Measurements from ENCODE around the gene TPD52L1.
"Not testable (repeated sequence)": the region's sequence is repeated elsewhere in the genome, so short reads cannot be mapped to it uniquely, and the experiment has no call there.

The TPD52L1 gene

DNA sequence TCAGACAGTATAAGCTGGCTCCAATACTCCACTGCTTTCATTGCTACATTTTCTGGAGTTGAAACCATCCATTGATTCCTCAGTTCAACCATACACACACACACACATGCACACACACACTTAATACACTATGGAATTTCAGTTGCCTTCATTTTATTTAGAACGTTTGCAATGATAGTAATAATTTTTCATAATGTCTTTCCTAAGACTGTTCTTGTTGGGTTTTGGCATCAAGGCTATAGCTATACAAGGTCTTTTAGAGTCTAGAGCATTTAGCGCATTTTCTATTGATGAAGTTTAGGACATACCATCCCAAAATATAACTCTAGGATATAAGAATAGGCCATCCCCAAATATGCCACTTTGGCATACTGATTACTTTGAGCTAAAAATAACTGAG lies 15.5 kb upstream of the TPD52L1 start:
- no peak for FAIRE-seq
- no peak for DNase-seq (ENCODE audit: extremely low spot score, insufficient read length, low read depth)

DNA sequence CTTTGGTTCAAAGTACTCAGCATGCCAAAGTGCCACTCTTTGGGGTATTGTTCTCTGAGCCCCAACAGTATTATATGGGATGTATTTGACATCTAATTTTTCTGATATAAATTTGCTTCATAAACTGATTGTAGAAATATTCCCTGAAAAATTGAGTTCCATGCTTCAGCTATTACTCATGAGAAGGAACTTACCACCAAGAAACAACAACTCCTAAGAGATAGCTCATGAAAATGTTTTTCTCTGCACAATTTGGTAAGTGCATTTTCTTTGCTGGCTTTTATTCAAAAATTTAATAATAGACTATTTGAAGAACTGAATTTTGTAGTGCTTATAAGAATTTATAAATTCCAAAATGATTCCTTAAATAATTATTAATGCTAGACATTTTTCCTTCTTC lies 12.8 kb upstream of the TPD52L1 start:
- DNase-seq (ENCODE audit: extremely low spot score, insufficient read length, low read depth), result no peak
- FAIRE-seq, result no peak

DNA sequence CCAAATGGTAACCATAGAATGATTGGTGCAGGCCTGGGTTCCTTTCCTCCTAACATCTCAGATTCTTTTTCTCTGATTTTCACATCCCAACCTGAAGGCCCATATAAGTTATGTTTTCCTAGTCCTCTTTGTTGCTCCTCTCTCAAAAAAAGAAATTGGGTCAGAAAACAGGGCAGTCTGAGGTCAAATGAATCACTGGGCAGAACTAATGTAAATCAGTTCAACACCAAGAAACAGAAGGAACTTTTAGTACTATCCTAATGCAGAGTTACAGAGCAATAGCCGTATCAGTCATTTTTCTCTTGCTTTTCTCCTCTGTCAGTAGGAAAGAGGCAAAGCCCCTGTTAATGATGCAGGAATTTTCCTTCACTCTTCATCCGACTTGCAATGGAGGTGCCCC lies 11.0 kb upstream of the TPD52L1 start:
- FAIRE-seq (no peak), DNase-seq (ENCODE audit: extremely low spot score, insufficient read length, low read depth) (no peak)

DNA sequence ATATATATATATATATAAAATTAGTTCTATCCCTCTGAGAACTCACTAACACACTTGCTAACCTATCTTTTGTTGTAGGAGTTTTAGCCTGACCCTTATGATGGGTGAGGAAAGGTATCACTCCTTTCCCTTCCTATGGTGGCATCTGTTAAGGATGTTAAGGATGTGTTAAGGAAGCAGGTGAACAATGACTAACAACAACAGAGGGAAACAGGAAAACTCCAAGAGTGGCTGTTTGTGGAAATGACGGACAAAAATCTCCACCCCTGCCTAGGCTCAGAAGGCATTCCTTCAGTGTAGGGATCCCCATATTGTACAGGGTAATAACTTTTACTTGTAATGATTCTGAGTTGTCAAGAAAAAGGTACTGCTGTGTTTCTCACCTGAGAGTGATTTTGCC lies 8.8 kb upstream of the TPD52L1 start:
- DNase-seq (ENCODE audit: extremely low spot score, insufficient read length, low read depth) (no peak), FAIRE-seq (no peak)

DNA sequence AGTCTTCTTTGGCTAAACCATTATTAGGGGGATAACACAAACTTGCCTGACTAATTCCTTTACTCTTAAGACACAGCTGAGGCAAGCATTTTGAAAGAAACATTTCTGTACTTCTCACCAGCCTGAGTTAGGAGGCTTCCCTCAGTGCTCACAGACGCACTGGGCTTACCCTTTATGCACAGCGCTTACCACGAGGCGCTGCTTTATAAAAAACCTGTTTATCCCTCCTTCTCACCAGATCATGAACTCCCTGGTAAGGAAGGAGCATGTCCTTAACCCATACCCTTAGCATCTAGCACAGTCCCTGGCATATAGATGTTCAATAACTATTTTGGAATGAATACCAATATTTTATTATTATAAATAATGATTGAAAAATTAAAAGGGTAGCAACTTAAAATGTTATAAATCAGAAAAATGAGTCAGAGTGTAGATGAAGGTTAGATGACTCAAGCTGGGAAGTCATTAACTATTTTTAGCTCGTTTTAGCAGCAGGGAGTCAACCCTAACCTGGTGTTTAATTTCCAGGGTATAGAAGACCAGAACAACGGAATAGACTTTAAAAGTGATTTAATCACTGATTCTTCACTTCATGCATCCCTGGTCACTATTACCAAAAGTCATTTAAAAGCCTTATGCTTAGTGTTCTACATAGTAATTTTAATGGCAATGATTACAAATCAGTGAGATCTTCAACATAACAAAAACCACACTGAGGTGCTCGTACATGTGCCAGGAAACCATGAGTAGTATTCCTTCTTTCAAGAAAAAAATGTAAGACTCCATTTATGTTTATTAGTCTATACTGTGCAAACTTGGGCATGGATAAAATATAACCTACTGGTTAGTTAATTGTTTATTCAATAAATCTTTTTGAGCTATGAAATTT lies 4.1 kb upstream of the TPD52L1 start:
- no peak for FAIRE-seq
- DNase-seq (ENCODE audit: extremely low spot score, insufficient read length, low read depth), result no peak

DNA sequence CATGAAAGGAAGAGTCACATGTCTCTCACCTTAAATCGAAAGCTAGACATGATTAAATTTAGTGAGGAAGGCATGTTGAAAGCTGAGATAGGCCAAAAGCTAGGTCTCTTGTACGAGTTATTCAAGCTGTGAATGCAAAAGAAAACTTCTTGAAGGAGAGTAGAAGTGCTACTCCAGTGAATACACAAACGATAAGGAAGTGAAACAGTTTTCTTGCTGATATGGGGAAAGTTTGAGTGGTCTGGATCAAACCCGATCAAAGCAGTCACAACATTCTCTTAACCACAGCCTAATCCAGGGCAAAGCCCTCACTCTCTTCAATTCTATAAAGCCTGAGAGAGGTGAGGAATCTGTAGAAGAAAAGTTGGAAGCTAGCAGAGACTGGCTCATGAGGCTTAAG lies 1.9 kb upstream of the TPD52L1 start:
- DNase-seq (ENCODE audit: extremely low spot score, insufficient read length, low read depth) (no peak), FAIRE-seq (no peak)

DNA sequence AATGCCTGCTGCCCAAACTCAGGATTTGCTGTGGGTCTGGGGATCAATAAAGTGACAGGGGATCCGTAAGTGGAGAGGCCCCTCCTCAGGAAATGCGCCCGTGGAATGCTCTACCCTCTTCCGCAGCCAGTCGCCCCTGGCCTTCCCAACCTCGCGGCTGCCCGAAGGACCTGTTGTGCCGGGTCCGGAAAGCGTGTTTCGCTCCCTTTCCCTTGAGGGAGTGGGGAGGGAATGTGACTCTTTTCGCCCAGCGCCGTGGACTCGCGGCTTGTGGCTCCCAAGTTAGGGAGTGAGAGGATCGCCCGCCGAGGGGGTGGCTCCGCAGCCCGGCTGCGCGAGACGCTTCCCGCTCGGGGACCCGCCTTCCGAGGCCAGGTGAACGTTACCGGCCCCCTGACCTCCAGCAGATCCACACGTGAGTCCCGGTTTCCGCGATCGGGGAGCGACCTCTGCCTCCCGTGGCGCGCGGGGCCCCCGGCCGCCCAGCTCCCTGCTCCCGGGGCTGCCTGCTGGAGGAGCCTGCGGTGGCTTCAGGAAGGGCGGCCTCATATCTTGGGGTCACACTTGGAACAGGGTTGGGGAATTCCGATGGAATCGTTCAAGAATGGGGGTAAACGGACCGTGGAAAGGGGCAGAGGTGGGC lies 666 bp downstream of the TPD52L1 start:
- FAIRE-seq, result no peak
- DNase-seq (ENCODE audit: extremely low spot score, insufficient read length, low read depth), result no peak

DNA sequence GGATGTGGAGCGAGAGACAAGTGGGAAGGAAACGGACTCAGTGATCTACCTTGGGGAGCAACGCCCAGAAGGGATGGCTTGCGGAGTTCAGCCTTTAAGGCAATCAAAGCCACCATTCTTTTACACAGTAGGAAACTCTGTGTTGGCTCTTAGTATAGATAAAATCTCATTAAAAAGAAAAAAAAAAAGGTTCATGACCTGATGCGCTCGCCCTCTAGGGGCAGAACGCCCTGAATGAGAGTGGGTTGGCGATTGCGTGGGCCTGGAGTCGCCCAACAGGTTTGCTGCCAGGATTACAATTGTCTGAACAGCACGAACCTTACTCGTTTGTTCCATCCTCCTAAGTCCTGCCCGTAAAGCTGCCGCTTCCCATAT lies 1.2 kb downstream of the TPD52L1 start:
- FAIRE-seq, result no peak
- no peak for DNase-seq (ENCODE audit: extremely low spot score, insufficient read length, low read depth)

DNA sequence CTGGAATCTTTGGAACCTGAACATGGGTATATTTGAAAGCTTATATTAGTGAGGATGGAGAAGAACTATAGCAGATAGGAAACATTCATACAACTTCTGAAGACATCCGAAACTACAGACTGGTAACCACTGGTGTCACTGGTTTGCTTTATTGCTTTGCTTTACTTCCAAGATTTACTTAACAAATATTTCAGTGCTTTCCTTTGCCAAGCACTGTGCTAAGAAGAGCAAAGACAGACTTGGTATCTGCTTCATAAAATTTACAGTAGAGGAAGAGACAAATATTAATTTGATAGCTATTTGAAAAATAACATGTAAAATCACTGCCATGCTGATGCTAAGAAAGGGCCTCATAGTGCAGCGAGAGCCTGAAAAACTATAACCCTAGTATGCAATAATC lies 1.8 kb downstream of the TPD52L1 start:
- no peak for FAIRE-seq
- DNase-seq (ENCODE audit: extremely low spot score, insufficient read length, low read depth), result no peak

DNA sequence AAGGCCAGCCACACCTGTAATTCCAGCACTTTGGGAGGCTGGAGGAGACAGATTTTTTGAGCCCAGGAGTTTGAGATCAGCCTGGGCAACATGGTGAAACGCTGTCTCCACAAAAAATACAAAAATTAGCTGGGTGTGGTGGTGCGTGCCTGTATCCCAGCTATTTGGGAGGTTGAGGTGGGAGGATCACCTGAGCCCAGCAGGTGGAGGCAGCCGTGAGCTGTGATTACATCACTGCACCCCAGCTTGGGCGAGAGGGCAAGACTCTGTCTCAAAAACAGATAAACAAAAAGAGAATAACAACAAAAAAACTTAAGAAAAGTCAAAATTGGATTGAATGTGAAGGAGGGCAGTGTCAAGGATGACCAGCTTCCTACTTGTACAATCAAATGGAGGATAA lies 2.9 kb downstream of the TPD52L1 start:
- FAIRE-seq (no peak), DNase-seq (ENCODE audit: extremely low spot score, insufficient read length, low read depth) (no peak)

DNA sequence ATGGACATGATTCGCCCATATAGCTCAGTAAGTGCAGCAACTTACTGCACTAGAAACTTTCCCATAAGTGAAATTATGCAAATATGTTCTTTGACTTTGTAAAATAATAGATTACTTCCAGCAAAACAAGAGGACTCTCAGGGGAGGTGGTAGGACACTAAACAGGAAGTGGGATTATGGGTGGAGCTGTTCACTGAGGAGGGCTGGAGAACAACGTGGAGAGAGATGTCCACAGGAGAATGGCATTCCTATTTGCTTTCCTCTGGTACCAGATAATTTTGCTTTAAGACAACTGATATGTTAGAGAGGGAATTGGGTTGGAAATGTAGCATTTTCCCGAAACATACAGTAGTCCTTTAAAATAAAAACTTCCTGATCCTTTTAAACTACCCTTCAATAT lies 3.7 kb downstream of the TPD52L1 start:
- FAIRE-seq, result no peak
- DNase-seq (ENCODE audit: extremely low spot score, insufficient read length, low read depth), result no peak

DNA sequence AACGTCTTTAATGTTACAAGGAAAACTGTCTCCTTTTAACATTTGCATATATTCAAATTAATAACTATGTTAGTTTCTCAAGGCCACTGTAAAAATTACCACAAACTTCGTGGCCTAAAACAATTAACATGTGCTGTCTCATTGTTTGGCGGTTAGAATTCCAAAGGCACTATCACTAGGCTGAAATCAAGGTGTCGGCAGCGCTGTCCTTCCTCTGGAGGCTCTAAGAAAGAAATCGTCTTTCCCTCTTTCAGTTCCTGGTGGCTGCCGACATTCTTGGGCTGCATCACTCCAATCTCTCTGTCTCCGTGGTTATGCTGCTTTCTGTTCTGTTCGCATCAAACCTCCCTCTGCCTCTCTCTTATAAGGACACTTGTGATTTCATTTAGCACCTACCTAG lies 4.2 kb downstream of the TPD52L1 start:
- no peak for FAIRE-seq
- no peak for DNase-seq (ENCODE audit: extremely low spot score, insufficient read length, low read depth)

DNA sequence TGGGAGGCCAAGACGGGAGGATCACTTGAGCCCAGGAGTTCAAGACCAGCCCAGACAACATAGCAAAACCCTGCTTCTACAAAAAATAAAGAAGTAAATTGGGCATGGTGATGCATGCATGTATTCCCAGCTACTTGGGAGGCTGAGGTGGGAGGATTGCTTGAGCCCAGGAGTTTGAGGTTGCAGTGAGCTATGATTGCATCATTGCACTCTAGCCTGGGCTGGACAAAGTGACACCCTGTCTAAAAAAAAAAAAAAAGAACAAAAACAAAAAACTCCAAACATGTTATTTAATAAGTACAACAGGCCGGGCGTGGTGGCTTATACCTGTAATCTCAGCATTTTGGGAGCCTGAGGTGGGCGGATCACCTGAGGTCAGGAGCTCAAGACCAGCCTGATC lies 9.8 kb downstream of the TPD52L1 start:
- DNase-seq (ENCODE audit: extremely low spot score, insufficient read length, low read depth); FAIRE-seq: not testable (repeated sequence)

DNA sequence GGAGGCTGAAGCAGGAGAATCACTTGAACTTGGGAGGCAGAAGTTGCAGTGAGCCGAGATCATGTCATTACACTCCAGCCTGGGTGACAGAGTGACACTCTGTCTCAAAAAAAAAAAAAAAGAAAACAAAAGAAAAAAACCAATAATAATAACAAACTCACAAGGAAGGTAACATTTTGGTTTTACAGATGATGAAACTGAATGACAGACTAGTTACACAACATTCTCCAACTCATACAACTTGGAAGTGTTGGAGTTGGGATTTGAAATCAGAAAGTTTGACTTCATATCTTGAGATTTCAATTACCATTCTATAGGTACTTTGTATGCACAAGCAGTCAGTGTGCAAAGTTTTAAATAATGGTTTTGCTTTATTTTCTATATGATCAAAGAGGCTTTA lies 10.2 kb downstream of the TPD52L1 start:
- DNase-seq (ENCODE audit: extremely low spot score, insufficient read length, low read depth) (no peak), FAIRE-seq (no peak)

DNA sequence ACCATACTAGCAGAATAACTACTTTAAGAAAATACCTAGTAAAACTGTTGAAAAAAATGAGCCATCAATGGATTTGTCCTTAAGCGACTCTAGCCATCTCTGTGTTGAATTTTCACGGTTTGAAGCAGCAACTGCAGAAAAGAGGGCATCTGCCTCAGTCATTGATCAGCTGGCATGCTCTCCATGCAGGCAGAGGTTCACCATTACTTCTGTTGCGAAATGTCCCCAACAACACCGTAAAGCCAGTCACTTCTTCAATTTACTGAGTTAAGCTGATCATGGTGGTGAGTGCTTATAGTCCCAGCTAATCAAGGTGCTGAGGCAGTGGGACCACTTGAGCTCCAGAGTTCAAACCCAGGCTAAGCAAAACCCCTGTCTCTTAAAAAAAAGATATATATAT lies 11.1 kb downstream of the TPD52L1 start:
- FAIRE-seq, result no peak
- no peak for DNase-seq (ENCODE audit: extremely low spot score, insufficient read length, low read depth)

DNA sequence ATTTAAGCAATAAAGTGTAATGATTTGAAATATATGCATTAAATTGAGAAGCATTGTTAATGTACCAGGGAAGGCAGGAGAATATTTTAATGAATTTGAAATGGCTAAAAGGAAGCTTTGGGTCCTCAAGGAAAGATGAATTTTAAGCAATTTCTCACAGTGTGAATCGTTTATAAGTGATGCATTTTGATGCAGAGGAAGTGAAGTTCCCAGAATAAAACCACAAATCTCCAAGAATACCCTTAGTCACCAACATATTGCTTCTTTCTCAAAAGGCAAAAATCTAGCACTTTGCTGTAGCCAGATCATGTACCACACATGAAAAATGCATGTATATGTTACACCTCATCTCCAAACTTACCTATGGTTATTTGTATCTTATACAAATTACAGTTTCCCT lies 11.7 kb downstream of the TPD52L1 start:
- DNase-seq (ENCODE audit: extremely low spot score, insufficient read length, low read depth), result no peak
- no peak for FAIRE-seq

DNA sequence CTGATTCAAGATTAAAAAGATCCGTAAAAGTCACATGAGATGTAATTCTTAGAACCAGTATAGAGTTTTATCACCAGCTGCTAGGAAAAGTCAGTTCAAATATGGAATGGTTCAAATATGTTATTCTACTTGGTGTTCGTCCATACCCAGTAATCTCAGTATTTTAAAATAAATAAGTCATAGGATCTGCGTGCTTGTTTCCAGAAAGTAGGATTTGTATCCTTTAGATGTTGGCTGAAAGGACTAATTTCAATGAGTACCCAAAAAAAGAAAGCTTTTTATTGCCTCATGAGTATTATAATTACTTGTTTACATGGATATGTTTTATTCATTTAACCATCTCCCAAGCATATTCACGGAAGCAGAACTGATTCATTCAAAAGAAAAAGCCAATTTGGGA lies 12.2 kb downstream of the TPD52L1 start:
- FAIRE-seq, result no peak
- DNase-seq (ENCODE audit: extremely low spot score, insufficient read length, low read depth), result no peak

DNA sequence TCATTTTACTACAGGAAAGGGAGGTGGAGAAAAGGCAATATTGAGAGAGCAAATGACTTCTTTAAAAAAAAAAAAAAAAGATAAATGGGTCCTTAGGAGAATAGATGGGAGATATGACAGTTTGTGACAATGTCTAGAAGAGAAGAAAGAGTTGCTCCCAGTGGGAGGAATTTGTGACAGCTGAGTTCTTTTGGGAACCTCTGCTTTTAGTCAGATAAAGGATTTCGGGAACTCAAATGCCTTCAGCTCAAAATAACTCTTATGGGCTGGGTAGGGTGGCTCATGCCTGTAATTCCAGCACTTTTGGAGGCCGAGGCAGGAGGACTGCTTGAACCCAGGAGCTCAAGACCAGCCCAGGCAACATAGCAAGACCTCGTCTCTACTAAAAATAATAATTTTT lies 13.1 kb downstream of the TPD52L1 start:
- DNase-seq (ENCODE audit: extremely low spot score, insufficient read length, low read depth) (no peak), FAIRE-seq (no peak)

DNA sequence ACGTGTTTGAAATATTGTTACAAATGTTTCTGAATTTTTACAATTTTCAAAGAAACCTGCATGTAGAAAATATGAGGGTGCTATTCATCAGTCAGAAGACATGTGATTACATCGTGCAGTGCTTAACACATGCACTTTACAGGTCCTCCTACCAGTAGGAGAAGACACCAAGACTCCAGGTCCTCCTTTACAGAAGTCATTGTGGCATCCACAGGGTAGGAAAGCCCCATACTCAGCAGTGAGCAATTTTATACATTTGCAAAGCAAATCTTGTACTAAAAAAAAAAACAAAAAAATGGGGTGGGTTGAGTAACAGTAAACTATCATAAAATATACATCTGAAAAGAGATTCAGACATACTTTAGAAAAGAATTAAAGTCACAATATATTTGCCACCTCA lies 14.0 kb downstream of the TPD52L1 start:
- FAIRE-seq, result no peak

DNA sequence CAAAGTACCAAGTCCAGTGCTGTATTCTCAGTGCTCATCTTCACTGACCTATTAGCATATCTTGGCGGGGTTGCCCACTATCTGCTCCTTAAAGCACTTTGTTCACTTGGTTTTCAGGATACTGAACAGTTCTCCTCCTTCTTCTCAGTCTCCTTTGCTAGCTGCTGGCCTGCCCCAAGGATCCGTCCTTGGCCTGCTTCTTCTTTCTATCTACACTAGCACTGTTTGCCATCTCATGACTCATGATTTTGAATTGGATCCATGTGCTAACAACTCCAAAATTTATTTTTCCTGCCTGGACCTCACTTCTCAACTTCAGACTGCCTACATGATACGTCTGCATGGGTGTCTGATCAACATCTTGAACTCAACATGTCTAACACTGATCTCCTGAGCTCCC lies 15.5 kb downstream of the TPD52L1 start:
- FAIRE-seq (no peak), DNase-seq (ENCODE audit: extremely low spot score, insufficient read length, low read depth) (no peak)

More for the DNA sequence above, 14.0 kb downstream of the TPD52L1 start:
- no peak for DNase-seq (ENCODE audit: extremely low spot score, insufficient read length, low read depth)

DNA sequence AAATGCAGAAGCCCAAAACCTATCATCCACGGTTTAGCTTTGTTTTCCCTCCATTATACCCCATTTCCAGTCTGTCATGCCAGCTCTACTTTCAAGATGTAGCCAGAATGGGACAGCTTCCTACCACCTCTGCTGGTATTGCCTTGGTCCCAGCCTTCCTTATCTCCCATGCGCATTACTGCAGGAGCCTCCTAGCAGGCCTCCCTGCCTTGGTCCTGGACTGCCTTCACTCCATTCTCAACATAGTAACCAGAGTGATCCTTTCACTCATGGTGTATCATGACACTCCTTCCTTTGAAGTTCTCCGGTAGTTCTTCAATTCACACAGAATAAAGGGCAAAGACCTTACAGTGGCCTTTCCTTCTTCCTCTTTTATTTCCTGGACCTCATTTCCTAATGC lies 15.9 kb downstream of the TPD52L1 start:
- DNase-seq (ENCODE audit: extremely low spot score, insufficient read length, low read depth), result no peak
- no peak for FAIRE-seq

DNA sequence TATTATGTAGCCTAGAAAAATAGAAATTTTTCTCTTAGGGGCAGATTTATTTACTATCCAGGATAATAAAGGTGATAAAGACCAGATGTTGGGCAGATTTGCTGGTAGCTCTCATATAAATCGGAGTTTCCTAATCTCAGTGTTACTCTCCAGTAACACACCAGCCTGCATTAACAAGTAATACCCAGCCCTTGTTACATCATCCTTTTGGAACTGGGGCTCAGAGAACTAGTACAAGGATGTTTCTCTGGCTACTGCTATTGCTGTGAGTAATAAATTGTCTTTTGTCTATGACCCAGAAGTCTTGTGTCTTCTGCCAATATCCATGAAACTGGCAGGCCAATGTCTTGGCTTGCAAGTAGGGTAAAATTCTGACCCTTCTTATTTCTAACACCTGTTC lies 16.8 kb downstream of the TPD52L1 start:
- FAIRE-seq, result no peak
- no peak for DNase-seq (ENCODE audit: extremely low spot score, insufficient read length, low read depth)
